T-helper 17 cell (primary cell): ENCODE data around the gene ADNP. TPM values are rescaled to one million over a fixed set of nuclear protein-coding genes. Genes with fewer than 3 reads are reported as not detected.

Experiments
- ATAC-seq: fragments of 150-1000 bp; cut with Tn5 transposase; 2 replicates; pipeline ENCODE4 v1.10.0; 2021; ENCODE audit warnings: mild to moderate bottlenecking, moderate library complexity
- DNase-seq, 3 donors: peaks; one replicate each; pipeline versions ENCODE4 v3.0.0 to v3.0.0-alpha.2; 2020 to 2021
- H3K9me3 ChIP-seq: one replicate; pipeline ENCODE4 v1.7.0; 2013; ENCODE audit warnings: low read length, mild to moderate bottlenecking; ENCODE audit not compliant: control insufficient read depth, poor library complexity, severe bottlenecking
- H3K27ac Mint-ChIP-seq: one replicate; pipeline ENCODE4 v1.8.0; 2022; ENCODE audit warnings: mild to moderate bottlenecking, moderate library complexity, mixed read lengths
- H3K27me3 Mint-ChIP-seq: one replicate; pipeline ENCODE4 v1.8.0; 2022; ENCODE audit warnings: mixed read lengths
- H3K36me3 Mint-ChIP-seq: one replicate; pipeline ENCODE4 v1.8.0; 2022; ENCODE audit warnings: low read depth, mixed read lengths
- H3K4me1 Mint-ChIP-seq: one replicate; pipeline ENCODE4 v1.8.0; 2022; ENCODE audit warnings: mild to moderate bottlenecking, mixed read lengths
- H3K4me3 Mint-ChIP-seq: one replicate; pipeline ENCODE4 v1.8.0; 2022; ENCODE audit warnings: mild to moderate bottlenecking, moderate library complexity, mixed read lengths
- total RNA-seq, 4 donors: library from RNA in 2 of 4; stranded (reverse) in 2 of 4; gene quantifications; one replicate each; pipeline ENCODE4 v1.2.3 and lab custom pipeline; 2022 to 2026

ADNP gene
- total RNA-seq, 2 donors from 2014 or later: 54.8 to 59.7 TPM

DNA sequence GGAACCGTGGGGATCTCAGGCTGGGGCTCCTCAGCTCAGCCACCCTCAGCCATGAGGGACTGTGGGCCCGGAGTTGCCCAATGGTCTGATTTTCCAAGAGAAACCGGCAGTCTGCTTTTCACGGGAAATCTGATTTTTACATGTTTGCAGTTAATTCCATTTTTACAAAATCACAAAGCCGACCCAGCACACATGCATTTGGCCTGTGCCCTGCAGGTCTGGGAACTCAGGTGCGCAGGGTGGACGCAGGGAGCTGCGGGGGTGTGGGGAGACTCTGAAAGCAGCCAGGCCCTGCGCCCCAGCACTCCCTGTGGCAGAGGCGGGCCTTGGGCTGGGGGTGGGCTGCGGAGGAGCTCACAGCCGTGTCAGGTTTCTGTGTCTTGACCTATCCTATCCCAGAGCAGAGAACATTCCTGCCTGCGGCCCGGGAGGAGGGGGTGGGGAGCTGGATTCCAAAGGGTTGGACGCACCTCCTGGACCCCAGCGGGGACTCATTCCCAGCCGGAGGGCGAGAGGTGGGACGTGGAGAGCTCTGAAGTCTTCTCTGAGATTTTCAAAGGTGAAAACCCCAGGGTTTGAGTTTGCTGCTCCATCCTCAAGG is 60.6 kb downstream of the ADNP start:
- ATAC-seq: no peak
- H3K36me3 Mint-ChIP-seq: no peaks in the 10 kb centered on the region
- no peak for DNase-seq
- H3K4me3 Mint-ChIP-seq: no peak overlapping the region
- H3K27me3 Mint-ChIP-seq: no peaks in the 10 kb centered on the region
- H3K27ac Mint-ChIP-seq: no peak overlapping the region
- H3K4me1 Mint-ChIP-seq: no peaks in the 10 kb centered on the region
- no peaks in the 10 kb centered on the region for H3K9me3 ChIP-seq

DNA sequence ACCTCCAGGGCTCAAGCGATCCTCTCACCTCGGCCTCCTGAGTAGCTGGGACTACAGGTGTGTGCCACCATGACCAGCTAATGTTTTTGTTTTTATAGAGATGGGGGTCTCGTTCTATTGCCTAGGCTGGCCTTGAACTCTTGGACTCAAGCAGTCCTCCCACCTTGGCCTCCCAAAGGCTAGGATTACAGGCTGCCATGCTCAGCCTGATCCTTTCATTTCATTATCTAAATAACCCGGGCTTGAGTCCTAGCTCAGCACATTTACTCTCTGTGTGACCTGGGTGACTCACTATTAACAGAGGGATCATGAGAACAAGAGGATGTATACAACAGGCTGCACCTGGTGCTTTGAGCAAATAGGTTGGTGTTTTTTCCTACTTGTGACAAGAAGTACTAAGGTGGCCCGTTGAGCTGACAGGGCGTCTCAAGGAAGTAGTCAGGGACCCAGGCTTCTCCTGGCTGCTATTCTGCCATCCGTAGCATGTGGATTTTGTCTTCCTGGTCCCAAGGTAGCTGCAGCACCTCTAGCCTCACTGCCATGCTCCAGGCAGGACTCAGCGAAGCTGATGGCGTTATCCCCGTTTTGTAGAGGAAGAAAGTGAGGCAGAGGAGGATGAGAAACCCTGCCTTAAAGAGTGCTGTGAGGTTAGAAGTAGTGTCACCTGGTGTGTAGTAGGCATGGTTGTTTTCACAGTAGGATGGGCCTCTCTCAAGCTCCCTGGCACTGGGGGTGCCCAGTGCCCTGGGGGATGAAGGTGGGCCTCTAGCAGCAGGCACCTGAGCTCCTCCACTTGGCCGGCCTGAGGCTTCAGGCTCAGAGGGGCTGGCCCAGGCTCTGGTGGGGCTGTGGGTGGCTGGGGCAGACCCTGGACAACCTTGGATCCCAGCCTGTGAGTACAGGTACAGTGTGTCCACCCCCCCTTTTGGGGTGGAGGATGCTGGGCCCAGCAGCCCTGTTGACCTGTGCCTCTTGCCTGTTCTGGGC is 62.4 kb downstream of the ADNP start:
- DNase-seq (no peak), ATAC-seq (no peak)
- H3K27me3 Mint-ChIP-seq: no peaks in the 10 kb centered on the region
- no peak overlapping the region for H3K27ac Mint-ChIP-seq
- no peak overlapping the region for H3K4me3 Mint-ChIP-seq
- H3K9me3 ChIP-seq: no peaks in the 10 kb centered on the region
- no peaks in the 10 kb centered on the region for H3K4me1 Mint-ChIP-seq
- H3K36me3 Mint-ChIP-seq: no peaks in the 10 kb centered on the region

DNA sequence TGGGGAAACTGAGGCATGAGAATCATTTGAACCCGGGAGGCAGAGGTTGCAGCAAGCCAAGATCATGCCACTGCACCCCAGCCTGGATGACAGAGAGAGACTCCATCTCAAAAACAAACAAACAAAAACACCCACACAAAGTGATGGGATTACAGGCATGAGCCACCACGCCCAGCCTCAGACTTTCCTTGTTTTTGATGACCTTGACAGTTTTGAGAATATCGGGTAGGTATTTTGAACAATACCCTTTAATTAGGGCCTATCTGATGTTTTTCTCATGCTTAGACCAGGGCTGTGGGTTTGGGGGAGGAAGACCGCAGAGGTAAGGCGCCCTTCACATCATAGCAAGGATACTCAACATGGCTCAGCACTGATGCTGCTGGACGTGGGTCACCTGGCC is 63.4 kb downstream of the ADNP start:
- Mint-ChIP-seq H3K36me3 (no peaks in the 10 kb centered on the region), H3K27ac (no peak overlapping the region), H3K27me3 (no peaks in the 10 kb centered on the region), H3K4me3 (no peak overlapping the region), H3K4me1 (no peaks in the 10 kb centered on the region)
- no peak for ATAC-seq
- no peak for DNase-seq
- H3K9me3 ChIP-seq: no peaks in the 10 kb centered on the region

DNA sequence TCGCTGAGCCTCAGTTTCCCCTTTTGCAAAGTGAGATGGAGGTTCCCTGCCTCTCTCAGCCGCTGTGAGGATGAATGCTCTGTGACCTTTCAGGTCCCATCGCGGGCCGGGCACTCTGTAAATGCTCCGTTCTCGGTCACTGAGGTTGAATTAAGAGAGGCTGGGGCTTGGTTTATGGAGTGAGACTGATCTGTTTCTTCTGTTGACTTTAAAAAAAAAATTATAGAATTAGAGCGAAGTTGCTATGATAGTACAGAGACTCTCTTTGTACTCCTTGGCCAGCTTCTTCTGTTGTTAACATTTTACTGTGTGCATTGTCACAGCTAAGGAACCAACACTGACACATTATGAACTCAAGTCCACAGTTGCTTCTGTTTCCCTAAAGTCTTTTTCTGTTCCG is 64.4 kb downstream of the ADNP start:
- H3K9me3 ChIP-seq: no peaks in the 10 kb centered on the region
- DNase-seq: no peak
- Mint-ChIP-seq H3K4me1 (no peaks in the 10 kb centered on the region), H3K36me3 (peaks cover 2% of the 10 kb centered on the region), H3K27ac (no peak overlapping the region), H3K27me3 (no peaks in the 10 kb centered on the region), H3K4me3 (no peak overlapping the region)
- ATAC-seq: no peak

GRCh38 chr20:50866036-50866685 is 65.1 kb downstream of the ADNP start:
- no peak for DNase-seq
- Mint-ChIP-seq H3K4me1 (no peaks in the 10 kb centered on the region), H3K27me3 (no peaks in the 10 kb centered on the region), H3K27ac (no peak overlapping the region), H3K36me3 (peaks cover 2% of the 10 kb centered on the region), H3K4me3 (no peak overlapping the region)
- ATAC-seq: no peak
- no peaks in the 10 kb centered on the region for H3K9me3 ChIP-seq

GRCh38 chr20:50865591-50865990 is 65.6 kb downstream of the ADNP start:
- DNase-seq (no peak), ATAC-seq (no peak)
- no peak overlapping the region for H3K4me3 Mint-ChIP-seq
- no peak overlapping the region for H3K27ac Mint-ChIP-seq
- peaks cover 2% of the 10 kb centered on the region for H3K36me3 Mint-ChIP-seq
- H3K27me3 Mint-ChIP-seq: no peaks in the 10 kb centered on the region
- no peaks in the 10 kb centered on the region for H3K4me1 Mint-ChIP-seq
- H3K9me3 ChIP-seq: no peaks in the 10 kb centered on the region

DNA sequence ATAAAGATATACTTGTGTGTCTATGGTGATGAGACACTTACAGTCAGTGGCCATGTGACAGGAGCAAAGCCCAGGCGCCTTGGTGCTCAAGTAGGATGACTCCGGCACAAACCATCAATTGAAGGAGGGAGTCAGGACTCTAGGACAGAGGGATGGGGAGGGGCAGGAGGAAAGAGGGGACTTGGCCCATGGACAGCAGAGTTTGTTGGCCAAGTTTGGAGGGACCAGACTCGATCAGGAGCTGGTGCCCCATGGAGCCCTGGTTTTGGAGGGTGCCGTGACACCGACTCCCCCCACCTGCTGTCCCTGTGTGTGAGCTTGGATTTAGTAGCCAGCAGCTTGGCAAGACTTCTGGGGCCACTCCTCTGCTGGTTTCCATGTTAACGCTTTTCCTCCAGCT is 66.1 kb downstream of the ADNP start:
- H3K27me3 Mint-ChIP-seq: no peaks in the 10 kb centered on the region

DNA sequence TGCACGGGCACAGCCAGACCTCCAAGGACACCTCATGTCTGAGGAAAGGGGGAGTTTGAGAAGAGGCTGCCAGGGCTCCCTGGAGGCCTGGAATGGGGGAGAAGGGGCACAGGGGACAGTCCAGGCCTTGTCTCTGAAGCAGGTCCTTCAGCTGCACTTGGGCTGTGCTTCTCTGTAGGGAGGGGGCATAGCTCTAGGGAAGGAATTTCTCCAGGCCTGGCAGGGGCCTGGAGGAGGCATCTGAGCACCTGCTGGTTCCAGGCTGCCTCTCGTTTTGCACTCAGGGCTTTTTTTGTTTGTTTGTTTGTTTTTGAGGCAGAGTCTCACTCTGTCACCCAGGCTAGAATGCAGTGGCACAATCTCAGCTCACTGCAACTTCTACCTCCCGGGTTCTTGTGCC is 68.7 kb downstream of the ADNP start:
- no peak for DNase-seq
- Mint-ChIP-seq H3K4me1 (no peaks in the 10 kb centered on the region), H3K27ac (no peak overlapping the region), H3K27me3 (no peaks in the 10 kb centered on the region), H3K4me3 (no peak overlapping the region), H3K36me3 (peaks cover 2% of the 10 kb centered on the region)
- ATAC-seq: no peak
- H3K9me3 ChIP-seq: no peaks in the 10 kb centered on the region

More for the DNA sequence above, 66.1 kb downstream of the ADNP start:
- no peak overlapping the region for H3K4me3 Mint-ChIP-seq
- no peaks in the 10 kb centered on the region for H3K4me1 Mint-ChIP-seq
- H3K9me3 ChIP-seq: no peaks in the 10 kb centered on the region
- peaks cover 2% of the 10 kb centered on the region for H3K36me3 Mint-ChIP-seq
- no peak for DNase-seq
- no peak overlapping the region for H3K27ac Mint-ChIP-seq
- no peak for ATAC-seq

DNA sequence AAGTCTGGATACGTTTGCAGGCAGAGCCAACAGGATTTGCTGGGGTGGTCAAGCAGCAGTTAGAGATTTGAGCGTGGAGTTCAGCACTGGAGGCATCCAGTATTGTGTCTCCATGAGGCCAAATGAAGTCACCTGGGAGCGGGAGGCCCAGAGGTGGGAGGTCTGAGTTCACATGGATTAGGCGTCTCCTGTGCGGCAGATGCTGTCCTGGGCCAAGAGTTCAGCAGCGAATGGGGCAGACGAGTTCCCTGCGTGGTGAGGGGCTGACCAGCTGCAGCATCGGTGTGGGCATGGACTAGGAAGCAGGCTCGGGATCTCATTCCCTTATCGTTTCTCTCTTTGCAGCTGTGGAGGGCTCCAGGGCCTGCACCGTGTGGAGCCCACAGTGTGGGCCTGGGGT is 70.2 kb downstream of the ADNP start:
- ATAC-seq (no peak), DNase-seq (no peak)
- H3K9me3 ChIP-seq: no peaks in the 10 kb centered on the region
- H3K27me3 Mint-ChIP-seq: no peaks in the 10 kb centered on the region
- no peaks in the 10 kb centered on the region for H3K4me1 Mint-ChIP-seq
- H3K27ac Mint-ChIP-seq: no peak overlapping the region
- H3K4me3 Mint-ChIP-seq: no peak overlapping the region
- H3K36me3 Mint-ChIP-seq: peaks cover 2% of the 10 kb centered on the region

- no peaks in the 10 kb centered on the region for H3K9me3 ChIP-seq
- Mint-ChIP-seq H3K27me3 (no peaks in the 10 kb centered on the region), H3K27ac (no peak overlapping the region), H3K4me3 (no peak overlapping the region), H3K4me1 (no peaks in the 10 kb centered on the region), H3K36me3 (peaks cover 6% of the 10 kb centered on the region)
- ATAC-seq (no peak), DNase-seq (no peak)
Measured at GRCh38 chr20:50859161-50859560, 72.1 kb downstream of the ADNP start.

DNA sequence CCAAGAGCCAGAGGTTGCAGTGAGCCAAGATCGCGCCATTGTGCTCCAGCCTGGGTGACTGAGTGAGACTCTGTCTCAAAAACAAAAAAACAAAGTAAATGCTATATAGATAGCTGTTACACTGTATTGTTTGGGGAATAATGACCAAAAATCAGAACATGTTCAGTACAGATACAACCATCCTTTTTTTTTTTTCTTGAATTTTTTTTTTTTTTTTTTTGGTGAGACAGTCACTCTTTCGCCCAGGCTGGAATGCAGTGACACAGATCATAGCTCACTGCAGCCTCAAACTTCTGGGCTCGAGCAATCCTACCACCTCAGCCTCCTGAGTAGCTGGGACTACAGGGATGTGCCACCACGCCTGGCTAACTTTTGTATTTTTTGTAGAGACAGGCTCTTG is 72.7 kb downstream of the ADNP start:
- H3K27me3 Mint-ChIP-seq: no peaks in the 10 kb centered on the region
- ATAC-seq (no peak), DNase-seq (no peak)
- no peak overlapping the region for H3K27ac Mint-ChIP-seq
- no peaks in the 10 kb centered on the region for H3K9me3 ChIP-seq
- peaks cover 6% of the 10 kb centered on the region for H3K36me3 Mint-ChIP-seq
- no peaks in the 10 kb centered on the region for H3K4me1 Mint-ChIP-seq
- no peak overlapping the region for H3K4me3 Mint-ChIP-seq

DNA sequence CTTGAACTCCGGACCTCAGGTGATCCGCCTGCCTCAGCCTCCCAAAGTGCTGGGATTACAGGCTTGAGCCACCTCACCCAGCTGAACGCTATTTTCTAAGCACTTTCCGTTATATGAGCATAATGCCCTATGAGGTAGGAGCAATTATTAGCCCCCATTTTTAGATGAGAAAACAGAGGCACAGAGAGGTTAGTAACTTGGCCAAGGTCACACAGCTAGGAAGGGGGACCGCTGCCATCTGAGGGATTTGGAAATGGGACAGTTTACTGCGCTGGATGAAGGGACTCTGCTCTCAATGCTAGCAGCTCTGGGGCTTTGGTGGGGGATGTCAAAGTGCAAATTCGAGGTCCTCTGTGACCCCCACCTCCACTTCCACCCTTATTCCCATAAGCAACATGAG is 73.9 kb downstream of the ADNP start:
- Mint-ChIP-seq H3K4me1 (no peaks in the 10 kb centered on the region), H3K4me3 (no peak overlapping the region), H3K27ac (no peak overlapping the region), H3K27me3 (no peaks in the 10 kb centered on the region), H3K36me3 (peaks cover 6% of the 10 kb centered on the region)
- no peaks in the 10 kb centered on the region for H3K9me3 ChIP-seq
- DNase-seq: no peak
- ATAC-seq: no peak

DNA sequence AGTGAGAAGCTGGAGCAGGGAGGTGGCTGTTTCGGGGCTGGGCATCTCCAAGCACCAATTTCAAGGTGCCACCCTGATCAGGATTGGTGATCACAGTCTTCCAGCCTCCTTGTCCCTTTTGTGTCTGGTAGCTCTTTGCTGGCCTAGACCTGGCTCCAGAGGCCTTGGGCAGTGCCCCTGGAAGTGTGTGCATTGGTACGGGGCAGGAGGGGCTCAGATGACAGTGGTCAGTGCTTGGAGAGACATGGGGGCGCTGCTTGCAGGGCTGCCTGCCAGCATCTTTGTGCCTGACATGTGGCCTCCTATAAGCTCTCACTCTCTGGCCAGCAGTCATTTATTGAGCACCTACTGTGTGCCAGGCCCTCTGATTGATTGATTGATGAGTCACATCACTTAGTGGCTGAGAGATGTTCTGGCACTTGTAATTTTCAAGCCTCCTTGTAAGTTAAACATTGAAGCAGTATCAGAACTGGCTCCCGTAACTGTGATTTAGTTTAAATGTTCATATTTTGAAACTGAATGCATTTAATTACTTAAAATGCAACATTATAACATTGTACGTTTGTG is 74.7 kb downstream of the ADNP start:
- no peaks in the 10 kb centered on the region for H3K4me1 Mint-ChIP-seq
- no peak overlapping the region for H3K4me3 Mint-ChIP-seq
- ATAC-seq (no peak), DNase-seq (no peak)
- no peaks in the 10 kb centered on the region for H3K9me3 ChIP-seq
- no peak overlapping the region for H3K27ac Mint-ChIP-seq
- peaks cover 3% of the 10 kb centered on the region for H3K36me3 Mint-ChIP-seq
- no peaks in the 10 kb centered on the region for H3K27me3 Mint-ChIP-seq
